ENCODE results near the gene TDRD3. TPM values are rescaled to one million over a fixed set of nuclear protein-coding genes. Genes with fewer than 3 reads are reported as not detected.
"Not testable (repeated sequence)": the region's sequence is repeated elsewhere in the genome, so short reads cannot be mapped to it uniquely, and the experiment has no call there.

The TDRD3 gene
- total RNA-seq (2014; rRNA removed; shearing (Covaris generic)): 7.0 and 10.7 TPM in 2 replicates

DNA sequence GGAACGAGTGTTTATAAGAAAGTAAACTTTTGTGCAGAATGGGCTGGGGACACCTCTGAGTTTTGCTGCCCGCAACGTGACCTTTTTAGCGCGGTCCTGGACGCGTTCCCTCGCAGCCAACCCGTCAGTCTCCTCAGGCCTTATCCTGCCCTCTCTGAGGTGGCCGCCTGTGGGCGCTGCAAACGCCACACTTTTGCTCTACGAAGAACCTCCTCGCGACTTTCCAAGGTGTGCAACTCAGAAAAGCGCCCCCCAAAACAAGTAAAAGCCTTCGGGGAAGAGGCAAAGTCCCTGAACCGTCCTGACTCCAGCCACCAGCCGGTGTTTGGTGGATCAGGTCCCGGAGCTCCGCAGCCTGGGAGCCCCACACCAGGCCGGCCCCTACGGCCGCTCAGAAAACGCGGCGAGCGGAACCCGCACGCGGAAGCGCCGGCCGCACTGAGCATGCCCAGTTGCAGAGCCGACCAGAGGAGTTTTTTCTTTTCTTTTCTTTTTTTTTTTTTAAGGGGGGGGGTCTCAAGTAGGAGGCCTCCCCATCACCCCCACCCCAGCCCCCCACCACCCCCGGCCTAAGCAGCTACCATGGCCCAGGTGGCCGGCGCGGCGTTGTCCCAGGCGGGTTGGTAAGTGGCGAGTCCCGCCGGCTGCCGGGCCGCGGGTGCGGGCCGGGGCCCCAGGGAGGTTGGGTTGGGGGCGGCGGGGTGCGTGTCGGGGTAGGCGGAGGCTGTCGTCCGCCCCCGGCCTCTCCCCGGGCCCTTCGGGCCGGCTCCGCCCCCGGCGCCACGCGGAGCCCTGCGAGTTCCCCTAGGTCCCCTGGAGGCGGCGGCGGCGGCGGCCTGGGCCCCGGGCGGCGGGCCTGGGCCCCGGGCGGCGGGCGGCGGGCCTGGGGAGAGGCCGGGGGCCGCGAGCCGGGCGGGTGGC, at the start of gene TDRD3:
TDRD3 (plus strand) TSS at position 438 of the 921 bp plus-strand sequence; CDS start at position 583, 145 bp downstream.
- Histone ChIP-seq H3K4me1 (replicated peaks) (peaks cover 16% of the 10 kb centered on the region), H3K36me3 (no peaks in the 10 kb centered on the region), H3K27ac (peak within 1 kb of the TSS; percentile 73), H3K27me3 (replicated peaks) (no peaks in the 10 kb centered on the region), H3K9me3 (replicated peaks) (no peaks in the 10 kb centered on the region), H3K4me3 (peak within 1 kb of the TSS; percentile 77)
- DNase-seq (ENCODE audit: low read depth in 1 of 2, low spot score in 2 of 2): peak; percentile 76 to 93

DNA sequence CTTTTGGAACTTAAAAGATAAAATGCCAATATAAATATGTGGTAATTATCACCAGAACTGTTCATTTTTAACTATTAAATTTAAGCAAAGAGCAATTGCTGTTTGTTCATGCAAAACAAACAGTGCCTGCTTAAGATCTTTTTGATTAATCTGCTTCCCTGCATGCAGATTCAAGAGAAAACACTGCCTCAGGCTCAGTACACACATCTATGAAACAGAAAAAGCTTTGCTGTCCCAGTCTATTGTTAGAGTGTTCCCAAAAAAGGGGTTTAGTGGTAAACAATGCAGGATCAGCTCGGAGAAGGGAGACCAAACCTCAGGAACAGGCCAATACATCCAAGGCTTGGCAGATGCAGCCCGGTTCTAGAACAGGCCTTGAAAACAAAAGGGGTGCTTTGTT, 49.3 kb upstream of the TDRD3 start:
- no peak for DNase-seq (ENCODE audit: low read depth in 1 of 2, low spot score in 2 of 2)
- no peak overlapping the region for H3K27ac ChIP-seq

DNA sequence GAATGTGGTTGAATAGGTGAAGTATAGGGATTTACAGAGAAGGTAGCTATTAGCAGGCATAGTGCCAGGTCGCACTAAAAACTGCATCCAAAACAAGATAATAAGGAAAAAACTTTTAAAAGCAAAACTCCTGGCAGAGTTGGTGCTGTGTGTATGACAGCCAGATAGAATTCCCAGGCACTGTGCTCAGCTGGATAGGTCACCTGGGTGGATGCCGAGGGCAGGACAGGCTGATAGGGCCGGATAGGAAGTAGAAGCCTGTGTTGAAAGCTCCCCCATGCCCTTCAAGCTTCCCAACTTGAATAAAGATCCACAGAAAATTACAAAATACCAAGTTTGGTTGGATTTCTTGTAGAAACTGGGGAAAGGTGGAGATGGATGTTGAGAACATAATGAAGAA, 48.9 kb upstream of the TDRD3 start:
- no peaks in the 10 kb centered on the region for H3K36me3 ChIP-seq
- no peaks in the 10 kb centered on the region for H3K4me1 ChIP-seq (replicated peaks)
- H3K4me3 ChIP-seq: no peak overlapping the region

More for the DNA sequence above, 49.3 kb upstream of the TDRD3 start:
- Histone ChIP-seq H3K27me3 (replicated peaks) (no peaks in the 10 kb centered on the region), H3K4me1 (replicated peaks) (no peaks in the 10 kb centered on the region), H3K9me3 (replicated peaks) (no peaks in the 10 kb centered on the region; the same call in 1 of the 2 replicates), H3K36me3 (no peaks in the 10 kb centered on the region), H3K4me3 (no peak overlapping the region)

DNA sequence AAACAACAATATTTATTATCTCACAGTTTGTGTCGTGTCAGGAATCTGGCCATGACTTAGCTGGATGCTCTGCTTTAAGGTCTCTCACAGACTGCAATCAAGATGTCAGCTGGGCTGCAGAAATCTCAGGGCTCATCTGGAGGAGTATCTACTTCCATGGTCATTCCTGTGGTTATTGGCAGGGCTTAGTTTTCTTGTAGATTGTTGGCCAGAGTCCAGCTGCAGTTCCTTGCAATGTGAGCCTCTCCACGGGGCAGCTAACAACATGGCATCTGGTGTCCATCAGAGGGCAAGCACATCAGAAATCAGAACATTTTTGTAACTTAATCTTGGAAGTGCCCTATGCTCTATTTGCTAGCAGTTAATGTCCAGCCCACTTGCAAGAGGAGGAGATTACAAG, 45.7 kb upstream of the TDRD3 start:
- H3K27ac ChIP-seq: no peak overlapping the region

More for the DNA sequence above, 48.9 kb upstream of the TDRD3 start:
- no peaks in the 10 kb centered on the region for H3K27me3 ChIP-seq (replicated peaks)
- no peaks in the 10 kb centered on the region; the same call in 1 of the 2 replicates for H3K9me3 ChIP-seq (replicated peaks)
- DNase-seq (ENCODE audit: low read depth in 1 of 2, low spot score in 2 of 2): no peak
- H3K27ac ChIP-seq: no peak overlapping the region

DNA sequence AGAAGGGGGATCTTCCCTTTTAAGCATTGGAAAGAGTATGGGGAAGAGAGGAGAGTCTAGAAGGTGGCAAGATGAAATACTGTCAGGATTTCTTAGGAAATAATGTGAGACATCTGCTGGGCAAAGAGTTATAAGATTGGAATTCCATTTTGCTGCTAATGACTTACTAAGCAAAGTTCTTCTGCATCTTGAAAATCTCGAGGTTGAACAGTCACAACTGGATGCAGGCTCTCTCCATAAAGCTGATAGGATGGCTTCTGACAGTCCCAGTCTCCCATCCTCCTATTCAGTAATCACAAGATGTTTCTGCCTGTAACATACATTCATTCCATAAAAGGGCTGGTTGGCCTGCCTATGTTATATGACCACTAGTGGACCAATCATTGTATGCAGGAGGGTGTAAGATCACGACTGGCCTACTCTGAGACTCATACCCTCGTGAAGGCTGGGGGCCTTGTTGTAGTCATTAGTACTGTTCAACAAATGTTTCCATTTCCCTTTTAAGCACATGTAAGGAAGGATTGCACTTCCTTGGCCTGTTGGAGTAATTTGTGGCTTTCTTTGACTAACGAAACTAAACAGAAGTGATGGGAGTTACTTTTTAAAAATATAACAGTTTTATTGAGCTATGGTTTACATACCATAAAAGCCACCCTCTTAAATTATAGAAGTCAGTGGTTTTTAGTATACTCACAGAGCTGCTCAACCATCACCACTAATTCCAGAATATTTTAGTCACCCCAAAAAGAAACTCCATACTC, 45.0 kb upstream of the TDRD3 start:
- H3K4me1 ChIP-seq (replicated peaks): no peaks in the 10 kb centered on the region
- DNase-seq (ENCODE audit: low read depth in 1 of 2, low spot score in 2 of 2): no peak

More for the DNA sequence above, 45.7 kb upstream of the TDRD3 start:
- H3K9me3 ChIP-seq (replicated peaks): no peaks in the 10 kb centered on the region; the same call in 1 of the 2 replicates
- no peak for DNase-seq (ENCODE audit: low read depth in 1 of 2, low spot score in 2 of 2)
- H3K4me3 ChIP-seq: no peak overlapping the region
- H3K27me3 ChIP-seq (replicated peaks): no peaks in the 10 kb centered on the region
- H3K4me1 ChIP-seq (replicated peaks): no peaks in the 10 kb centered on the region
- H3K36me3 ChIP-seq: no peaks in the 10 kb centered on the region

DNA sequence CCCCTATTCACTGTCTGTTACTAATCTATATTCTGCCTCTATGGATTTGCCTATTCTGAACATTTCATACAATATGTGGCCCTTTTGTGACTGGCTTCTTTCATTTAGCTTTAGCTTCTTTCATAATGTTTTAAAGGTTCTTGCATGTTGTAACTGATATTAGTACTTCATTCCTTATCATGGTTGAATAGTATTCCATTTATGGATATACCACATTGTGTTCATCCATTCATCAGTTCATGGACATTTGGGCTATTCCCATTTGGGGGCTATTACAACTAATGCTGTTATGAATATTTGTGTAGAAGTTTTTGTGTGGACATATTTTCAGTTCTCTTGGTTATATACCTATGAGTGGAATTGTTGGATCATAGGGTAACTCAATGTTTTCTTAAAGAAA, 44.4 kb upstream of the TDRD3 start:
- H3K4me1 ChIP-seq (replicated peaks): no peaks in the 10 kb centered on the region
- H3K9me3 ChIP-seq (replicated peaks): no peaks in the 10 kb centered on the region; the same call in 1 of the 2 replicates

More for the DNA sequence above, 45.0 kb upstream of the TDRD3 start:
- Histone ChIP-seq H3K4me3 (no peak overlapping the region), H3K9me3 (replicated peaks) (no peaks in the 10 kb centered on the region; the same call in 1 of the 2 replicates), H3K27me3 (replicated peaks) (no peaks in the 10 kb centered on the region), H3K27ac (no peak overlapping the region), H3K36me3 (no peaks in the 10 kb centered on the region)

DNA sequence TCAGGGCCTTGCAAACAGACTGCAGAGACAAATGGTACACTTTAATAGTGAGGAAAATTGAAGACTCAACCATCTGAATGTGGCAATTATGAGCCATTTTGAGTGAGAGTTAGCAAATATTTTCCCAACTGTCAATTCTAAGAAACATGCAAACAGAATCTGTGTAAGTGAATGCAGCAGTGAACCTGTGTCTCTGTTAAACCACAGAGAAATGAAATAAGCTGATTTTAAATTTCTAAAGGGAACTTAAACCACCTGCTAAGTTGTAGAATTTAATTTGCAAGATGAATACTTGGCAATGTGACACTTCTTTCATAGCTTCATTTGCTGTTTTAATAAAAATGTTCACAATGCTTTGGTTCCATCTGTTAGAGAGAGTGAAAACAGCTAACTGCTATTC, 42.0 kb upstream of the TDRD3 start:
- H3K36me3 ChIP-seq: no peaks in the 10 kb centered on the region
- H3K4me1 ChIP-seq (replicated peaks): no peaks in the 10 kb centered on the region
- DNase-seq (ENCODE audit: low read depth in 1 of 2, low spot score in 2 of 2): no peak

More for the DNA sequence above, 44.4 kb upstream of the TDRD3 start:
- H3K27me3 ChIP-seq (replicated peaks): no peaks in the 10 kb centered on the region
- no peaks in the 10 kb centered on the region for H3K36me3 ChIP-seq
- H3K27ac ChIP-seq: no peak overlapping the region
- no peak for DNase-seq (ENCODE audit: low read depth in 1 of 2, low spot score in 2 of 2)
- no peak overlapping the region for H3K4me3 ChIP-seq

DNA sequence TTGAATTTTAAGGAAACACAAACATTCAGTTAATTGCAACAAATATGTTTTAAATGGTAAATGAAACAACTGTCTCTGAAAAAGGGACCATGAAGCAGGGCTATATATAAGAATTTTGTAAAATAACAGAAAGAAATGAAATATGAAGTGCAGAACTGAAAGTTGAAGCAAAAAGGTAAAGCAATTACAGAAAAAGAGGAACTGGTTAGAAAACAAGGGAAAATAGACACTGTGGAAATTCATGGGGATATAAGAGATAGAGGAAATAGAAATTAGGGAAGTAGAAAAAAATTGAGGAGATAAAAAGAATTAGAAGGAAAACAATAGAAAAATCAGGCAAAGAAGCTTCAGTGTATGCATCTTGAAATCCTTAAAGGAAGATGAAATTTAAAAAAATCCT, 40.0 kb upstream of the TDRD3 start:
- no peaks in the 10 kb centered on the region for H3K27me3 ChIP-seq (replicated peaks)
- DNase-seq (ENCODE audit: low read depth in 1 of 2, low spot score in 2 of 2): no peak
- no peaks in the 10 kb centered on the region for H3K4me1 ChIP-seq (replicated peaks)
- no peaks in the 10 kb centered on the region for H3K36me3 ChIP-seq
- no peak overlapping the region for H3K27ac ChIP-seq
- H3K4me3 ChIP-seq: no peak overlapping the region
- no peaks in the 10 kb centered on the region; the same call in 1 of the 2 replicates for H3K9me3 ChIP-seq (replicated peaks)

More for the DNA sequence above, 42.0 kb upstream of the TDRD3 start:
- no peak overlapping the region for H3K4me3 ChIP-seq
- H3K27ac ChIP-seq: no peak overlapping the region
- H3K27me3 ChIP-seq (replicated peaks): no peaks in the 10 kb centered on the region
- no peaks in the 10 kb centered on the region; the same call in 1 of the 2 replicates for H3K9me3 ChIP-seq (replicated peaks)

DNA sequence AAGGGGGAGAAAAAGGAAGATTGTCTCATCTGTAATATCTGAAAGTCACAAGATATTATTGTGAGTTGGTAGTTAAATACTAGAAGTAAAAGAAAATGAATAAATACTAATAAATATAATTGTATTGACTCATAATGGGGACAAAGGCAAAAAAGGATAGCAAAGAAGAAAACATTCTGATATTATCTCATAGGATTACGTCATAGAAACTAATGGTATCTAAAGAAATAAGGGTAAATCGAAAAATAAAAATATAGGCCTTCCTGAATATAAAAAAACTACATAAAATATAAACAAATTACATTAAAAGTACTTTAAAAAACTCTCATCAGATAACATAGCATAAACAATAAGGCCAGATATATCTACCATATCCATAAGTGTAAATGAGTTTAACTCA, 38.6 kb upstream of the TDRD3 start:
- Histone ChIP-seq H3K27ac (no peak overlapping the region), H3K4me3 (no peak overlapping the region), H3K9me3 (replicated peaks) (no peaks in the 10 kb centered on the region), H3K4me1 (replicated peaks) (no peaks in the 10 kb centered on the region), H3K36me3 (no peaks in the 10 kb centered on the region), H3K27me3 (replicated peaks) (no peaks in the 10 kb centered on the region)
- no peak for DNase-seq (ENCODE audit: low read depth in 1 of 2, low spot score in 2 of 2)

DNA sequence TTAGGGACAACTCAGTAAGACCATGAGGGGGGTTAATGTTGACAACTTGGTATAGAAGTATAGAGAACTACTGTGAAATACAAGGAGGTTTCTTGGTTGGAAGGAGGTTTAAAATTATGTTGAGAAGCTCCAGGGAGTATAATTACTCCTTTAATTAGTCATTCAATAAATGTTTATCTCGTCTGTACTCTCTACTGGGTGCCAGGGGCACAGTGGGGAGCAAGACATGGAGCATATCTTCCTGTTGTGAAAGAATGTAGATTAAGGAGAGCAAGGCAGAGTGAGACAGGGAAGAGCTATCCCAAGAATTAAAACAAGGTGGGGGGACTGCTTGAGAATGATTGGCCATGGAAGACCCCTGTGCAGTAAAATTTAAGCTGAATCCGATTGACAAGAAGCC, 33.7 kb upstream of the TDRD3 start:
- H3K9me3 ChIP-seq (replicated peaks): no peaks in the 10 kb centered on the region
- no peaks in the 10 kb centered on the region for H3K27me3 ChIP-seq (replicated peaks)
- H3K4me1 ChIP-seq (replicated peaks): no peaks in the 10 kb centered on the region
- no peak for DNase-seq (ENCODE audit: low read depth in 1 of 2, low spot score in 2 of 2)
- no peaks in the 10 kb centered on the region for H3K36me3 ChIP-seq
- no peak overlapping the region for H3K4me3 ChIP-seq
- no peak overlapping the region for H3K27ac ChIP-seq

DNA sequence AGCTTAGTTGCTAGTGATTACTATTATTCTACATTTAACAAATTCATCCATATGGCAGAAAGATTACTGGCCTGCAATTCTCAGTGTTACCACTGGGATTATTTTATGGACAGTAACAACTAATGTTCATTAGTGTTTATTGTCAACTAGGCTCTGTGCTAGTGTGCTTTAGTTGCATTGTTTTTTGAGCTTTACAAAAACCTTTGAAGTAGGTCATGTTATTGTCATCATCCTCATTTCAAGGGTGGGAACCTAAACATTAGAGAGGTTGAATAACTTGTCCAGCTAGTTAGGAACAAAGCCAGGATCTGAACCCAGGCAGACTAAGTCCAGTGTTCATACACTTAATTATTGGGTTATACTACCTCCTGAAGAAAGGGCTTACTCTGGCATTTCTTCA, 27.8 kb upstream of the TDRD3 start:
- no peak overlapping the region for H3K27ac ChIP-seq
- H3K27me3 ChIP-seq (replicated peaks): no peaks in the 10 kb centered on the region
- H3K36me3 ChIP-seq: no peaks in the 10 kb centered on the region
- no peaks in the 10 kb centered on the region for H3K4me1 ChIP-seq (replicated peaks)
- no peaks in the 10 kb centered on the region for H3K9me3 ChIP-seq (replicated peaks)
- no peak overlapping the region for H3K4me3 ChIP-seq
- DNase-seq (ENCODE audit: low read depth in 1 of 2, low spot score in 2 of 2): no peak

DNA sequence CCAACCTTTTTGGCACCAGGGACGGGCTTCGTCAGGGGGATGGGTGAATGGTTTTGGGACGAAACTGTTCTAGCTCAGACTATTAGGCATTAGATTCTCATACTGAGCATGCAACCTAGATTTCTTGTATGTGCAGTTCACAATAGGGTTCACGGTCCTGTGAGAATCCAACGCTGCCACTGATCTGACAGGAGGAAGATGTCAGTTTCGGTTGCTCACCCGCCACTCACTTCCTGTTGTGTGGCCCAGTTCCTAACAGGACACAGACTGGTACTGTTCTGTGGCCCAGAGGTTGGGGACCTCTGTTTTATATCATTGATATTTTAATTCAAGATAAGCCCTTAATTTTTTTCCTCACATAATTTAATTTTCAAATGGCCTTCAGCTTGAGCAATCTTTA, 26.7 kb upstream of the TDRD3 start:
- no peaks in the 10 kb centered on the region for H3K36me3 ChIP-seq
- H3K4me3 ChIP-seq: no peak overlapping the region
- H3K9me3 ChIP-seq (replicated peaks): no peaks in the 10 kb centered on the region
- H3K4me1 ChIP-seq (replicated peaks): no peaks in the 10 kb centered on the region
- DNase-seq (ENCODE audit: low read depth in 1 of 2, low spot score in 2 of 2): no peak
- H3K27ac ChIP-seq: no peak overlapping the region
- H3K27me3 ChIP-seq (replicated peaks): no peaks in the 10 kb centered on the region

DNA sequence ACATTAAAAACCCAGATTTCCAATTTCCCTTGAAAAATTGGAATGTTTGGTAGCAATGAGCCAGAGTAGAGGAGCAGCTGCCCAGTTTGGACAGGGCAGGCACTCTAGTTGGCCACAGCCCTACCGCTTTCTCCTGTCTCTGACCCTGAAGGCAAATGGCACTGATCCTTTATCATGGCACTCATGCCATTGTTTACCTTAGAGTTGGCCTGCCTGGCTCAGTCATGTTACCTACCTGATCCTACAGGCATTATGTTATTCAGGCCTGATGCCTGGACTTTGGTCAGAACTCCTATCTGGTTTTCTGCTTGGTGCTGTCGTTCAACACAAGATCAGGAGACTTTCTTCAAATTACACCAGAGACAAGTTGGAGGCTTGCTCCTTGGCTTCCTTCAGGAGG, 24.9 kb upstream of the TDRD3 start:
- no peak for DNase-seq (ENCODE audit: low read depth in 1 of 2, low spot score in 2 of 2)
- Histone ChIP-seq H3K27ac (no peak overlapping the region), H3K27me3 (replicated peaks) (no peaks in the 10 kb centered on the region), H3K9me3 (replicated peaks) (no peaks in the 10 kb centered on the region), H3K4me1 (replicated peaks) (no peaks in the 10 kb centered on the region), H3K36me3 (no peaks in the 10 kb centered on the region), H3K4me3 (no peak overlapping the region)

DNA sequence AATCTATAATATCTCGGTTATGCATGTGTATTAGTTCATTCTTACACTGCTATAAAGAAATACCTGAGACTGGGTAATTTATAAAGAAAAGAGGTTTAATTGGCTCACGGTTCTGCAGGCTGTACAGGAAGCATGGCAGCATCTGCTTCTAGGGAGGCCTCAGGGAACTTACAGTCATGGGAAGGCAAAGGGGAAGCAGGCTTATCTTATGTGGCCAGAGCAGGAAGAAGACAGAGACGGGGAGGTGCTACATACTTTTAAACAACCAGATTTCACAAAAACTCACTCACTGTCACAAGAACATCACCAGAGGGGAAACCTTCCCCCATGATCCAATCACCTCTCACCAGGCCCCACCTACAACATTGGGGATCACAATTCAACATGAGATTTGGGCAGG, 17.7 kb upstream of the TDRD3 start:
- not testable (repeated sequence) for H3K4me1 ChIP-seq (replicated peaks); H3K36me3 ChIP-seq

More for the DNA sequence above, 17.7 kb upstream of the TDRD3 start:
- not testable (repeated sequence) for H3K27me3 ChIP-seq (replicated peaks); H3K9me3 ChIP-seq (replicated peaks); H3K27ac ChIP-seq; H3K4me3 ChIP-seq; DNase-seq (ENCODE audit: low read depth in 1 of 2, low spot score in 2 of 2)
